K562 (cell line): Measurements from ENCODE around the gene ZNF547. TPM values are rescaled to one million over a fixed set of nuclear protein-coding genes. Genes with fewer than 3 reads are reported as not detected.

Source experiments
- ADNP ChIP-seq: fragments of 200-800 bp; sonication (Bioruptor generic); IDR thresholded peaks from 2 replicates; pipeline ENCODE4 v1.6.1; 2016; ENCODE audit warnings: missing genetic modification characterization, missing compliant biosample characterization
- BACH1 ChIP-seq: fragments of 200-800 bp; sonication (Bioruptor generic); IDR thresholded peaks from 2 replicates; pipeline ENCODE4 v1.6.1; 2016; ENCODE audit warnings: missing genetic modification characterization, missing compliant biosample characterization
- SNIP1 ChIP-seq: fragments of 450-650 bp; IDR thresholded peaks from 2 replicates; pipeline ENCODE4 v1.7.1; 2017; ENCODE audit warnings: low read depth, mild to moderate bottlenecking
- SOX6 ChIP-seq: fragments of 450-650 bp; IDR thresholded peaks from 2 replicates; pipeline ENCODE4 v1.6.1; 2014; ENCODE audit warnings: mild to moderate bottlenecking
- SRSF7 ChIP-seq: fragments of 200-400 bp; formaldehyde crosslinking; optimal IDR thresholded peaks from 2 replicates; pipeline ENCODE3; 2017; ENCODE audit warnings: mild to moderate bottlenecking, low read depth, low read length
- ZNF740 ChIP-seq, 3 experiments: fragments of 200-800 bp in 1 of 3; sonication (Bioruptor generic) in 1 of 3; sonication (generic) in 1 of 3; formaldehyde crosslinking in 1 of 3; IDR thresholded peaks; 2 replicates each; pipeline versions ENCODE4 v1.6.1 to v1.8.0; 2016 to 2022; ENCODE audit warnings: mild to moderate bottlenecking in 2 of 3, missing compliant biosample characterization in 2 of 3, missing genetic modification characterization in 2 of 3, missing genetic modification reagents in 1 of 3
- polyA plus RNA-seq, 8 experiments: library from polyadenylated mRNA; depleted of rRNA in 4 of 8; stranded (reverse) in 5 of 8; unstranded in 3 of 8; fragments of >200 nt; fragmentation: Nextera tagmentation in 2 of 8; fragmentation: Illumina TruSeq in 1 of 8; extraction: Ambion mirVana in 2 of 8; extraction: Trizol in 1 of 8; gene quantifications; 2 replicates each; pipeline versions ENCODE4 v1.2.1 to v1.2.3, GENCODE V29; 2011 to 2014; ENCODE audit warnings: inconsistent platforms in 1 of 8, missing spikeins in 1 of 8
- total RNA-seq, 7 experiments: library from RNA; depleted of rRNA in 6 of 7; stranded (reverse); fragments of >200 nt in 6 of 7; fragmentation: Illumina TruSeq in 2 of 7; extraction: Trizol in 2 of 7; gene quantifications; 2 replicates each; pipeline versions ENCODE4 v1.2.1 to v1.2.3, GENCODE V29; 2011 to 2021; ENCODE audit warnings: low replicate concordance in 1 of 7
- TF ChIP-seq, protein P1 (sequence below): fragments of 450-650 bp; IDR thresholded peaks from 2 replicates; pipeline ENCODE4 v1.6.1; 2016; ENCODE audit warnings: borderline replicate concordance
- TF ChIP-seq, protein P2 (sequence below): sonication (generic); formaldehyde crosslinking; IDR thresholded peaks from 2 replicates; pipeline ENCODE4 v1.8.0; 2022; ENCODE audit warnings: mild to moderate bottlenecking, missing genetic modification reagents
- TF ChIP-seq, protein P3 (sequence below): fragments of 250-450 bp; sonication (Bioruptor Pico); IDR thresholded peaks from 2 replicates; pipeline ENCODE4 v1.4.0; 2020; ENCODE audit warnings: mild to moderate bottlenecking

The ZNF547 gene
- total and polyA plus RNA-seq, 9 of the 15 experiments (the other 6 are each of a cell fraction or from before 2014, with no cell fraction given), result 0.03 to 0.96 (median 0.30) TPM

DNA sequence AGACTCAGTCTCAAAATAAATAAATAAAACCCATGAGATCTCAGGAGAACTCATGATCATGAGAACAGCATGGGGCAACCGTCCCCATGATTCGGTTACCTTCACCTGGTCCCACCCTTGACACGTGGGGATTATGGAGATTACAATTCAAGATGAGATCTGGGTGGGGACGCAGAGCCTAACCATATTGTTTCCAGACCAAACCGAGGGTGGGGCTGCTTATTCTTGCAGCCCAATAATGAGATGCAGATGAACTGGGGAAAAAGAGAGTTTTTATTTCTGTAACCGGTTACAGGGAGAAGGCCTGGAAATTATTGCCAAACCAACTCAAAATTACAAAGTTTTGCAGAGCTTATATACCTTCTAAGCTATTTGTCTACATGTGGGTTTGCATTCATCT, 12.8 kb downstream of the ZNF547 start (continued):
- TF ChIP-seq, protein P1, sequence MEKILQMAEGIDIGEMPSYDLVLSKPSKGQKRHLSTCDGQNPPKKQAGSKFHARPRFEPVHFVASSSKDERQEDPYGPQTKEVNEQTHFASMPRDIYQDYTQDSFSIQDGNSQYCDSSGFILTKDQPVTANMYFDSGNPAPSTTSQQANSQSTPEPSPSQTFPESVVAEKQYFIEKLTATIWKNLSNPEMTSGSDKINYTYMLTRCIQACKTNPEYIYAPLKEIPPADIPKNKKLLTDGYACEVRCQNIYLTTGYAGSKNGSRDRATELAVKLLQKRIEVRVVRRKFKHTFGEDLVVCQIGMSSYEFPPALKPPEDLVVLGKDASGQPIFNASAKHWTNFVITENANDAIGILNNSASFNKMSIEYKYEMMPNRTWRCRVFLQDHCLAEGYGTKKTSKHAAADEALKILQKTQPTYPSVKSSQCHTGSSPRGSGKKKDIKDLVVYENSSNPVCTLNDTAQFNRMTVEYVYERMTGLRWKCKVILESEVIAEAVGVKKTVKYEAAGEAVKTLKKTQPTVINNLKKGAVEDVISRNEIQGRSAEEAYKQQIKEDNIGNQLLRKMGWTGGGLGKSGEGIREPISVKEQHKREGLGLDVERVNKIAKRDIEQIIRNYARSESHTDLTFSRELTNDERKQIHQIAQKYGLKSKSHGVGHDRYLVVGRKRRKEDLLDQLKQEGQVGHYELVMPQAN, result no peak
- TF ChIP-seq BACH1 (no peak), SOX6 (no peak), SNIP1 (no peak), ZNF740 (CRISPR knock-in tag; IDR thresholded peaks at IDR 0.05) (no peak), ZNF740 (tag; IDR thresholded peaks at IDR 0.05) (no peak), SRSF7 (no peak), ADNP (tag) (no peak)
- TF ChIP-seq, protein P2, sequence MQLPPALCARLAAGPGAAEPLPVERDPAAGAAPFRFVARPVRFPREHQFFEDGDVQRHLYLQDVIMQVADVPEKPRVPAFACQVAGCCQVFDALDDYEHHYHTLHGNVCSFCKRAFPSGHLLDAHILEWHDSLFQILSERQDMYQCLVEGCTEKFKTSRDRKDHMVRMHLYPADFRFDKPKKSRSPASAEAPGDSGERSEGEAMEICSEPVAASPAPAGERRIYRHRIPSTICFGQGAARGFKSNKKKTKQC, result no peak
- TF ChIP-seq, protein P3, sequence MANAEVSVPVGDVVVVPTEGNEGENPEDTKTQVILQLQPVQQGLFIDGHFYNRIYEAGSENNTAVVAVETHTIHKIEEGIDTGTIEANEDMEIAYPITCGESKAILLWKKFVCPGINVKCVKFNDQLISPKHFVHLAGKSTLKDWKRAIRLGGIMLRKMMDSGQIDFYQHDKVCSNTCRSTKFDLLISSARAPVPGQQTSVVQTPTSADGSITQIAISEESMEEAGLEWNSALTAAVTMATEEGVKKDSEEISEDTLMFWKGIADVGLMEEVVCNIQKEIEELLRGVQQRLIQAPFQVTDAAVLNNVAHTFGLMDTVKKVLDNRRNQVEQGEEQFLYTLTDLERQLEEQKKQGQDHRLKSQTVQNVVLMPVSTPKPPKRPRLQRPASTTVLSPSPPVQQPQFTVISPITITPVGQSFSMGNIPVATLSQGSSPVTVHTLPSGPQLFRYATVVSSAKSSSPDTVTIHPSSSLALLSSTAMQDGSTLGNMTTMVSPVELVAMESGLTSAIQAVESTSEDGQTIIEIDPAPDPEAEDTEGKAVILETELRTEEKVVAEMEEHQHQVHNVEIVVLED (CRISPR knock-in tag), result no peak
